Measurements from ENCODE around the gene GARIN3.

The GARIN3 gene

GRCh38 chr5:157143127-157143971 is 22.7 kb downstream of the GARIN3 start:
- DNase-seq (ENCODE audit: low read depth), result peak; percentile 41

- peak; percentile 90 for DNase-seq (ENCODE audit: low read depth)
Measured at GRCh38 chr5:157142317-157143126, 23.5 kb downstream of the GARIN3 start, which contains the start of gene MED7. TSS of gene MED7 (minus strand) at chr5:157142865. CDS start at chr5:157139431, 3,434 bp downstream.

- no peak for DNase-seq (ENCODE audit: low read depth)
Measured at GRCh38 chr5:157137691-157138090, 28.4 kb downstream of the GARIN3 start.

GRCh38 chr5:157132281-157132612 is 33.8 kb downstream of the GARIN3 start:
- DNase-seq (ENCODE audit: low read depth), result no peak

GRCh38 chr5:157130925-157131324 is 35.1 kb downstream of the GARIN3 start:
- no peak for DNase-seq (ENCODE audit: low read depth)

- DNase-seq (ENCODE audit: low read depth), result no peak
Measured at GRCh38 chr5:157121709-157122108, 44.4 kb downstream of the GARIN3 start.

GRCh38 chr5:157120102-157120501 is 46.0 kb downstream of the GARIN3 start:
- no peak for DNase-seq (ENCODE audit: low read depth)

GRCh38 chr5:157116483-157116954 is 49.5 kb downstream of the GARIN3 start:
- DNase-seq (ENCODE audit: low read depth), result no peak

- DNase-seq (ENCODE audit: low read depth), result no peak
Measured at GRCh38 chr5:157115502-157115901, 50.6 kb downstream of the GARIN3 start.

GRCh38 chr5:157115012-157115411 is 51.1 kb downstream of the GARIN3 start:
- DNase-seq (ENCODE audit: low read depth), result no peak

- no peak for DNase-seq (ENCODE audit: low read depth)
Measured at GRCh38 chr5:157113002-157113401, 53.1 kb downstream of the GARIN3 start.

All from activated T-cell treated with anti-CD3 and anti-CD28 coated beads for 24 hours (primary cell).